ENCODE data around the gene ARHGAP15. TPM values are rescaled to one million over a fixed set of nuclear protein-coding genes. Genes with fewer than 3 reads are reported as not detected.

Gene ARHGAP15
- total RNA-seq, 4 donors from 2014 or later, result 0.80 to 53.1 (median 12.7) TPM

- Histone ChIP-seq H3K36me3 (no peaks in the 10 kb centered on the region), H3K27ac (no peak overlapping the region), H3K27me3 (no peaks in the 10 kb centered on the region), H3K4me1 (no peaks in the 10 kb centered on the region), H3K4me3 (no peak overlapping the region), H3K9me3 (no peaks in the 10 kb centered on the region)
- WGBS, 2 donors (ENCODE audit: low coverage in 1 of 2), result 50 to 56% methylated on average over 6 to 8 of the region's 8 CpGs
- no peak for DNase-seq
- intact Hi-C loops (cut with DNase I; ENCODE audit: low total_unique reads) (no loop called here), in situ Hi-C loops (cut with MboI; ENCODE audit: low pct_ligation_motif_present in 1 of 4, low pct_unique_long_range_greater_than_20kb in 1 of 4, low sequenced_read_pairs in 3 of 4) (no loop called here)
- no peak for TF ChIP-seq POLR2A (IDR thresholded peaks at IDR 0.05)
- no peak for TF ChIP-seq EP300 (IDR thresholded peaks at IDR 0.05; ENCODE audit: low read depth)
- no peak for TF ChIP-seq CTCF (IDR thresholded peaks at IDR 0.05)
- TF ChIP-seq POLR2AphosphoS5 (IDR thresholded peaks at IDR 0.05), result no peak
Observed at GRCh38 chr2:143160732-143161707, 31.8 kb downstream of the ARHGAP15 start.

GRCh38 chr2:143162123-143162837, 33.1 kb downstream of the ARHGAP15 start:
- Histone ChIP-seq H3K27ac (no peak overlapping the region), H3K27me3 (no peaks in the 10 kb centered on the region), H3K36me3 (no peaks in the 10 kb centered on the region), H3K4me3 (no peak overlapping the region), H3K4me1 (no peaks in the 10 kb centered on the region), H3K9me3 (no peaks in the 10 kb centered on the region)
- intact Hi-C loops (cut with DNase I; ENCODE audit: low total_unique reads), result no loop called here
- TF ChIP-seq POLR2AphosphoS5 (IDR thresholded peaks at IDR 0.05) (no peak), POLR2A (IDR thresholded peaks at IDR 0.05) (no peak), CTCF (IDR thresholded peaks at IDR 0.05) (peak; percentile 33 to 48 (median 43))
- DNase-seq, result peak; percentile 33
- WGBS, 2 donors (ENCODE audit: low coverage in 1 of 2), result 57 to 82% methylated on average over 3 to 12 of the region's 12 CpGs
- in situ Hi-C loops (cut with MboI; ENCODE audit: low pct_ligation_motif_present in 1 of 4, low pct_unique_long_range_greater_than_20kb in 1 of 4, low sequenced_read_pairs in 3 of 4), result no loop called here

GRCh38 chr2:143162997-143163396, 33.8 kb downstream of the ARHGAP15 start:
- TF ChIP-seq EP300 (IDR thresholded peaks at IDR 0.05; ENCODE audit: low read depth) (no peak), POLR2AphosphoS5 (IDR thresholded peaks at IDR 0.05) (no peak), CTCF (IDR thresholded peaks at IDR 0.05) (no peak), POLR2A (IDR thresholded peaks at IDR 0.05) (no peak)
- H3K27me3 ChIP-seq, result no peaks in the 10 kb centered on the region
- intact Hi-C loops (cut with DNase I; ENCODE audit: low total_unique reads) (no loop called here), in situ Hi-C loops (cut with MboI; ENCODE audit: low pct_ligation_motif_present in 1 of 4, low pct_unique_long_range_greater_than_20kb in 1 of 4, low sequenced_read_pairs in 3 of 4) (no loop called here)
- DNase-seq, result no peak
- no peaks in the 10 kb centered on the region for H3K36me3 ChIP-seq
- H3K27ac ChIP-seq, result no peak overlapping the region
- no peaks in the 10 kb centered on the region for H3K9me3 ChIP-seq
- no peak overlapping the region for H3K4me3 ChIP-seq
- no peaks in the 10 kb centered on the region for H3K4me1 ChIP-seq
- WGBS, 2 donors (ENCODE audit: low coverage in 1 of 2), result 60 to 66% methylated on average over 1 of the region's 1 CpG

GRCh38 chr2:143163499-143163898, 34.3 kb downstream of the ARHGAP15 start:
- Histone ChIP-seq H3K4me3 (no peak overlapping the region), H3K36me3 (no peaks in the 10 kb centered on the region), H3K9me3 (no peaks in the 10 kb centered on the region), H3K27ac (no peak overlapping the region), H3K27me3 (no peaks in the 10 kb centered on the region), H3K4me1 (no peaks in the 10 kb centered on the region)
- intact Hi-C loops (cut with DNase I; ENCODE audit: low total_unique reads) (no loop called here), in situ Hi-C loops (cut with MboI; ENCODE audit: low pct_ligation_motif_present in 1 of 4, low pct_unique_long_range_greater_than_20kb in 1 of 4, low sequenced_read_pairs in 3 of 4) (no loop called here)
- TF ChIP-seq CTCF (IDR thresholded peaks at IDR 0.05), result no peak
- no peak for TF ChIP-seq POLR2AphosphoS5 (IDR thresholded peaks at IDR 0.05)
- no peak for TF ChIP-seq POLR2A (IDR thresholded peaks at IDR 0.05)
- no peak for TF ChIP-seq EP300 (IDR thresholded peaks at IDR 0.05; ENCODE audit: low read depth)
- WGBS, 2 donors (ENCODE audit: low coverage in 1 of 2), result 78 to 100% methylated on average over 1 to 4 of the region's 4 CpGs
- no peak for DNase-seq

All from transverse colon (tissue), 4 donors.